Testis (tissue), 2 donors: ENCODE data around the gene C13orf42.

Experiments used
- POLR2A ChIP-seq: fragments of 450-650 bp; IDR thresholded peaks from one replicate; pipeline ENCODE4 v1.6.1; 2017; ENCODE audit warnings: antibody characterized with exemption, mild to moderate bottlenecking, moderate library complexity
- TF ChIP-seq, protein P1 (sequence below), 3 experiments: fragments of 450-650 bp in 2 of 3; fragments of 200-600 bp in 1 of 3; sonication (generic) in 1 of 3; IDR thresholded peaks; one replicate each; pipeline ENCODE4 v1.5.1; 2016 to 2019; ENCODE audit warnings: antibody characterized with exemption in 3 of 3, mild to moderate bottlenecking in 2 of 3, moderate library complexity in 1 of 3

DNA sequence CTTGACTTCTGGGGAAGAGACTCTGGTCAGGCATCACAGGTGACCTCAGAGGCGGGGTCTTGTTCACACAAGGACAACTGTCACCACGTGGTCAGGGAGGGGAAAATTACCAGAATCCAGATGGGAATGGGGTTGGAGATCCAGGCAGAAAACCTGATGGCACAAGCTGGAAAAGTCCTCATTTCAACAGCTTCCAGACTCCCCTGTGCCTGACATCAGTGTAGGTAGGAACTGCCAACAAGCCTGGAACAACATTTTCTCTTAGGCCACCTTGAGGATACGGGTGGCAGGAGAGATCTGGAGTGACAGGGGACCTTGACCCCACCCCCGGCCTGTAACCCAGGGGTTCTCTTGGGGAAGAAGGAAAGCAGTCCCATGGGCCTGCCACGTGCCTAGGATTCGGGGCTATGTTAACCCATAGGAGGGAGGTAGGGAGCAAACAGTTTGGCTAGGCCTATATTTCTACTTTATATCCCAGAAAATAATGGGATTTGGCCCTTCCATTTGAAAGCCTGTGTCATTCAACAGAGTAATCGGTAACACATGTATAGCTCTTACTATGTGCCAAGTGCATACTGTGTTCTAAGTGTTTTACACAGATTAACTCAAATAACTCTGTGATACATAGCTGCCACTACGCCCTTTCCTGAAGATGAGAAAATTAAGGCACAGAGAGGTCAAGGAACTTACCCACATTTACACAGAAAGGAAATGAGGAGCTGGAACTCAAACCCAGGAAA, 44.9 kb upstream of the C13orf42 start:
- TF ChIP-seq, protein P1, sequence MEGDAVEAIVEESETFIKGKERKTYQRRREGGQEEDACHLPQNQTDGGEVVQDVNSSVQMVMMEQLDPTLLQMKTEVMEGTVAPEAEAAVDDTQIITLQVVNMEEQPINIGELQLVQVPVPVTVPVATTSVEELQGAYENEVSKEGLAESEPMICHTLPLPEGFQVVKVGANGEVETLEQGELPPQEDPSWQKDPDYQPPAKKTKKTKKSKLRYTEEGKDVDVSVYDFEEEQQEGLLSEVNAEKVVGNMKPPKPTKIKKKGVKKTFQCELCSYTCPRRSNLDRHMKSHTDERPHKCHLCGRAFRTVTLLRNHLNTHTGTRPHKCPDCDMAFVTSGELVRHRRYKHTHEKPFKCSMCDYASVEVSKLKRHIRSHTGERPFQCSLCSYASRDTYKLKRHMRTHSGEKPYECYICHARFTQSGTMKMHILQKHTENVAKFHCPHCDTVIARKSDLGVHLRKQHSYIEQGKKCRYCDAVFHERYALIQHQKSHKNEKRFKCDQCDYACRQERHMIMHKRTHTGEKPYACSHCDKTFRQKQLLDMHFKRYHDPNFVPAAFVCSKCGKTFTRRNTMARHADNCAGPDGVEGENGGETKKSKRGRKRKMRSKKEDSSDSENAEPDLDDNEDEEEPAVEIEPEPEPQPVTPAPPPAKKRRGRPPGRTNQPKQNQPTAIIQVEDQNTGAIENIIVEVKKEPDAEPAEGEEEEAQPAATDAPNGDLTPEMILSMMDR (IDR thresholded peaks at IDR 0.05) = no peak
- no peak for TF ChIP-seq POLR2A
